SK-N-SH (cell line): ENCODE results near the gene CEP250. TPM values are rescaled to one million over a fixed set of nuclear protein-coding genes. Genes with fewer than 3 reads are reported as not detected.

Experiments used
- CTCF ChIA-PET: fragments of 300-600, 350-600 bp; formaldehyde crosslinking; extraction: SDS; loops from one replicate; lab custom pipeline; 2021; lab: Yijun Ruan, JAX
- POLR2A ChIA-PET: fragments of 350-600 bp; sonication (Branson Sonifier 250); formaldehyde crosslinking; extraction: SDS; loops from one replicate; lab custom pipeline; 2020; ENCODE audit warnings: antibody characterized with exemption, inconsistent platforms; lab: Yijun Ruan, JAX
- DNase-seq: peaks from one replicate; pipeline ENCODE4 v3.0.0; 2012
- H2AFZ ChIP-seq: fragments of 200-600 bp; sonication (generic); 2 replicates; pipeline ENCODE4 v1.8.1; 2016; ENCODE audit warnings: antibody characterized with exemption, mild to moderate bottlenecking, low read depth
- H3F3A ChIP-seq: fragments of 200-600 bp; sonication (generic); replicated peaks from 2 replicates; pipeline ENCODE3; 2016; ENCODE audit warnings: antibody characterized with exemption, mild to moderate bottlenecking; ENCODE audit not compliant: insufficient read depth
- H3K27ac ChIP-seq, 2 experiments: fragments of 200-500 bp in 1 of 2; fragments of 200-600 bp in 1 of 2; sonication (Bioruptor generic) in 1 of 2; sonication (generic), shearing (Covaris generic) in 1 of 2; 2 replicates each; pipeline versions ENCODE4 v1.5.1 to v1.6.1; 2014 to 2016; ENCODE audit warnings: low read depth in 2 of 2, inconsistent platforms in 1 of 2, low read length in 1 of 2, mild to moderate bottlenecking in 1 of 2, mixed read lengths in 1 of 2
- H3K27me3 ChIP-seq: fragments of 200-600 bp; sonication (generic), shearing (Covaris generic); 2 replicates; pipeline ENCODE4 v1.6.1; 2016; ENCODE audit warnings: mixed run types; ENCODE audit not compliant: insufficient read depth
- H3K36me3 ChIP-seq, 2 experiments: fragments of 200-500 bp in 1 of 2; fragments of 200-600 bp in 1 of 2; sonication (Bioruptor generic) in 1 of 2; sonication (generic) in 1 of 2; replicated peaks in 1 of 2; 2 replicates each; pipeline versions ENCODE3 to v1.5.1; 2014 to 2016; ENCODE audit warnings: low read length in 1 of 2, mild to moderate bottlenecking in 1 of 2; ENCODE audit not compliant: insufficient read depth in 2 of 2, control insufficient read depth in 1 of 2
- H3K4me1 ChIP-seq, 2 experiments: fragments of 200-500 bp in 1 of 2; fragments of 200-600 bp in 1 of 2; sonication (Bioruptor generic) in 1 of 2; sonication (generic), shearing (Covaris generic) in 1 of 2; 2 replicates each; pipeline versions ENCODE4 v1.5.1 to v1.6.1; 2014 to 2016; ENCODE audit warnings: low read depth in 1 of 2, low read length in 1 of 2, mixed run types in 1 of 2; ENCODE audit not compliant: insufficient read depth in 2 of 2, control insufficient read depth in 1 of 2
- H3K4me2 ChIP-seq: fragments of 200-600 bp; sonication (generic), shearing (Covaris generic); 2 replicates; pipeline ENCODE4 v1.6.1; 2017; ENCODE audit warnings: mixed run types
- H3K4me3 ChIP-seq, 2 experiments: fragments of 200-500 bp in 1 of 2; fragments of 200-600 bp in 1 of 2; sonication (Bioruptor generic) in 1 of 2; sonication (generic), shearing (Covaris generic) in 1 of 2; 2 replicates each; pipeline versions ENCODE4 v1.5.1 to v1.8.1; 2014 to 2016; ENCODE audit warnings: low read depth in 2 of 2, inconsistent platforms in 1 of 2, low read length in 1 of 2, mild to moderate bottlenecking in 1 of 2, mixed read lengths in 1 of 2, moderate library complexity in 1 of 2
- H3K79me2 ChIP-seq: fragments of 200-600 bp; sonication (generic); 2 replicates; pipeline ENCODE4 v1.8.1; 2017; ENCODE audit warnings: mild to moderate bottlenecking; ENCODE audit not compliant: insufficient read depth
- H3K9ac ChIP-seq: fragments of 200-600 bp; sonication (generic); 2 replicates; pipeline ENCODE4 v1.6.1; 2017; ENCODE audit warnings: mixed run types
- H3K9me2 ChIP-seq: fragments of 200-600 bp; sonication (generic); 2 replicates; pipeline ENCODE4 v1.6.1; 2017; ENCODE audit warnings: mixed run types
- H3K9me3 ChIP-seq: fragments of 200-600 bp; sonication (generic); 2 replicates; pipeline ENCODE4 v1.6.1; 2017; ENCODE audit warnings: mixed run types, mild to moderate bottlenecking, moderate library complexity
- H4K20me1 ChIP-seq: fragments of 200-600 bp; sonication (generic); 2 replicates; pipeline ENCODE4 v1.6.1; 2017; ENCODE audit warnings: mild to moderate bottlenecking, mixed run types; ENCODE audit not compliant: insufficient read depth
- CHD2 ChIP-seq: fragments of 150-350 bp; IDR thresholded peaks from 2 replicates; pipeline ENCODE4 v1.6.1; 2018; ENCODE audit warnings: low read length; ENCODE audit not compliant: partially characterized antibody
- ELF1 ChIP-seq: IDR thresholded peaks from 2 replicates; pipeline ENCODE4 v1.4.0; 2012
- EP300 ChIP-seq, 2 experiments: IDR thresholded peaks; 2 replicates each; pipeline versions ENCODE4 v1.4.0 to v1.6.1; 2012; ENCODE audit warnings: borderline replicate concordance in 1 of 2, low read depth in 1 of 2, low read length in 1 of 2
- EZH2phosphoT487 ChIP-seq: fragments of 200-600 bp; sonication (generic); IDR thresholded peaks from 2 replicates; pipeline ENCODE4 v1.6.1; 2017; ENCODE audit warnings: low read depth, mixed run types, mild to moderate bottlenecking, antibody characterized with exemption, moderate library complexity, borderline replicate concordance
- GABPA ChIP-seq: IDR thresholded peaks from 2 replicates; pipeline ENCODE4 v1.4.0; 2012; ENCODE audit warnings: low read depth, mild to moderate bottlenecking
- GATA2 ChIP-seq: sonication (generic); formaldehyde crosslinking; IDR thresholded peaks from 2 replicates; pipeline ENCODE4 v1.5.0; 2020; ENCODE audit warnings: mild to moderate bottlenecking, missing genetic modification reagents
- JUND ChIP-seq: IDR thresholded peaks from 2 replicates; pipeline ENCODE4 v1.4.0; 2012
- NRF1 ChIP-seq: IDR thresholded peaks from 2 replicates; pipeline ENCODE4 v1.6.1; 2012; ENCODE audit warnings: low read depth, mild to moderate bottlenecking, low read length
- RAD21 ChIP-seq: IDR thresholded peaks from 2 replicates; pipeline ENCODE4 v1.6.1; 2012; ENCODE audit warnings: mild to moderate bottlenecking, low read length
- RCOR1 ChIP-seq: fragments of 150-350 bp; IDR thresholded peaks from 2 replicates; pipeline ENCODE4 v1.6.1; 2017; ENCODE audit warnings: antibody characterized with exemption, low read length
- RFX5 ChIP-seq: IDR thresholded peaks from 2 replicates; pipeline ENCODE4 v1.6.1; 2012; ENCODE audit warnings: mild to moderate bottlenecking, improper control_type of control experiment, low read length
- SMC3 ChIP-seq: IDR thresholded peaks from 2 replicates; pipeline ENCODE4 v1.6.1; 2012; ENCODE audit warnings: low read depth, low read length, improper control_type of control experiment
- TAF1 ChIP-seq: IDR thresholded peaks from 2 replicates; pipeline ENCODE4 v1.6.1; 2012; ENCODE audit warnings: low read depth, mild to moderate bottlenecking, low read length, moderate library complexity, borderline replicate concordance
- TCF12 ChIP-seq: IDR thresholded peaks from 2 replicates; pipeline ENCODE4 v1.4.0; 2012
- TEAD4 ChIP-seq: IDR thresholded peaks from 2 replicates; pipeline ENCODE4 v1.4.0; 2012; ENCODE audit warnings: mild to moderate bottlenecking, borderline replicate concordance; ENCODE audit not compliant: insufficient read depth
- YY1 ChIP-seq: IDR thresholded peaks from 2 replicates; pipeline ENCODE4 v1.4.0; 2012; ENCODE audit warnings: low read depth, mild to moderate bottlenecking
- WGBS: methylation state at CpG from one replicate; pipeline ENCODE4 v1.1.6; 2017; ENCODE audit warnings: low lambda C conversion rate; 5-methylcytosine and 5-hydroxymethylcytosine counted together
- polyA plus RNA-seq, 3 experiments: library from polyadenylated mRNA; depleted of rRNA; stranded (reverse); fragments of >200 nt; gene quantifications; 2 replicates each; pipeline ENCODE4 v1.2.3, GENCODE V29; 2012
- TF ChIP-seq, protein P1 (sequence below): IDR thresholded peaks from 2 replicates; pipeline ENCODE4 v1.6.1; 2012; ENCODE audit warnings: mild to moderate bottlenecking, low read depth, low read length, moderate library complexity
- TF ChIP-seq, protein P2 (sequence below): IDR thresholded peaks from 2 replicates; pipeline ENCODE4 v1.4.0; 2012; ENCODE audit warnings: low read depth
- TF ChIP-seq, protein P3 (sequence below): IDR thresholded peaks from 2 replicates; pipeline ENCODE4 v1.4.0; 2012; ENCODE audit warnings: low read depth, borderline replicate concordance
- TF ChIP-seq, protein P4 (sequence below): fragments of 150-350 bp; IDR thresholded peaks from 2 replicates; pipeline ENCODE4 v1.6.1; 2017; ENCODE audit warnings: antibody characterized with exemption, low read length, low read depth, borderline replicate concordance
- TF ChIP-seq, protein P5 (sequence below): fragments of 200-600 bp; sonication (generic); IDR thresholded peaks from 2 replicates; pipeline ENCODE4 v1.6.1; 2017; ENCODE audit warnings: antibody characterized with exemption, mild to moderate bottlenecking, moderate library complexity

CEP250 gene
- polyA plus RNA-seq, 1 of the 3 experiments (the other 2 are of a cell fraction) = 13.3 TPM

DNA sequence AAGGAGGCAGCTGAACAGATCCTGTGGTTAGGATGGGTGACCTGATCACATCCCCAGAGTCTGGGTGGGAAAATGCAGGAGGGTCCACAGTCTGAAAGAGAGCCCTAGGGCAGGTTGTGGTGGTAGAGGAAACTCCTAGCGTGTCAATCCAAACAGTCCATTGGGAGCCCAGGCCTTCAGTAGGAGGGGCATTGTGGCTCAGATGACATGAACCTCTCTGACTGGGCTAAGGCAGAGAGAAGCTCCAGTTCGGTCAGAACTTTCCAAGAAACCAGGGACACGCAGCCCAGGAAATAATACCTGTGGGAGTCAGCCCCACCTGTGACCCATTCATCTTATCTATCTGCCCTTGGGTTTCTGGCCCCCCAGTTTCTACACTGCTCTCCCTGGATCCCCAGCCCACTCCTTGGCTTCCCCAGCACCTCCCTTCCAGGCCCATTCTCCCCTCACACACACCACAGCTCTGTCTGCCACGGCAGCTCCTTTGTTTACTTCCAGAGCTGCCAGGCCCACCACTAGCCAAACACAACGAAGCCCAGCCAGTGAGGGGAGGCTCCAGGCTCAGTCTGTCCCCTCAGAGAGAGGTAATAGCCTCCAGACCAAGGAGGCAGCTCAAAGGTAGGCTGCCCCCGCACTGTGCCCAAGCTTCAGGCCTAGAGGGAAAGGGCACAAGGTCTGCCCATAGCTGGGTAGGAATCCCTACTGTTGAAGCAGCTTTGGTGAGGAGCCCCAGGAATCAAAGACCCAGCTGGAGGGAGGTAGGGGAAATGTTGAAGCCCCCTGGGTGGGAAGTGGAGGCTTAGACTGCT lies 23.6 kb upstream of the CEP250 start (continued):
- no peak for TF ChIP-seq CHD2
- TF ChIP-seq, protein P1, sequence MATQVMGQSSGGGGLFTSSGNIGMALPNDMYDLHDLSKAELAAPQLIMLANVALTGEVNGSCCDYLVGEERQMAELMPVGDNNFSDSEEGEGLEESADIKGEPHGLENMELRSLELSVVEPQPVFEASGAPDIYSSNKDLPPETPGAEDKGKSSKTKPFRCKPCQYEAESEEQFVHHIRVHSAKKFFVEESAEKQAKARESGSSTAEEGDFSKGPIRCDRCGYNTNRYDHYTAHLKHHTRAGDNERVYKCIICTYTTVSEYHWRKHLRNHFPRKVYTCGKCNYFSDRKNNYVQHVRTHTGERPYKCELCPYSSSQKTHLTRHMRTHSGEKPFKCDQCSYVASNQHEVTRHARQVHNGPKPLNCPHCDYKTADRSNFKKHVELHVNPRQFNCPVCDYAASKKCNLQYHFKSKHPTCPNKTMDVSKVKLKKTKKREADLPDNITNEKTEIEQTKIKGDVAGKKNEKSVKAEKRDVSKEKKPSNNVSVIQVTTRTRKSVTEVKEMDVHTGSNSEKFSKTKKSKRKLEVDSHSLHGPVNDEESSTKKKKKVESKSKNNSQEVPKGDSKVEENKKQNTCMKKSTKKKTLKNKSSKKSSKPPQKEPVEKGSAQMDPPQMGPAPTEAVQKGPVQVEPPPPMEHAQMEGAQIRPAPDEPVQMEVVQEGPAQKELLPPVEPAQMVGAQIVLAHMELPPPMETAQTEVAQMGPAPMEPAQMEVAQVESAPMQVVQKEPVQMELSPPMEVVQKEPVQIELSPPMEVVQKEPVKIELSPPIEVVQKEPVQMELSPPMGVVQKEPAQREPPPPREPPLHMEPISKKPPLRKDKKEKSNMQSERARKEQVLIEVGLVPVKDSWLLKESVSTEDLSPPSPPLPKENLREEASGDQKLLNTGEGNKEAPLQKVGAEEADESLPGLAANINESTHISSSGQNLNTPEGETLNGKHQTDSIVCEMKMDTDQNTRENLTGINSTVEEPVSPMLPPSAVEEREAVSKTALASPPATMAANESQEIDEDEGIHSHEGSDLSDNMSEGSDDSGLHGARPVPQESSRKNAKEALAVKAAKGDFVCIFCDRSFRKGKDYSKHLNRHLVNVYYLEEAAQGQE = no peak
- no peak for TF ChIP-seq GABPA

DNA sequence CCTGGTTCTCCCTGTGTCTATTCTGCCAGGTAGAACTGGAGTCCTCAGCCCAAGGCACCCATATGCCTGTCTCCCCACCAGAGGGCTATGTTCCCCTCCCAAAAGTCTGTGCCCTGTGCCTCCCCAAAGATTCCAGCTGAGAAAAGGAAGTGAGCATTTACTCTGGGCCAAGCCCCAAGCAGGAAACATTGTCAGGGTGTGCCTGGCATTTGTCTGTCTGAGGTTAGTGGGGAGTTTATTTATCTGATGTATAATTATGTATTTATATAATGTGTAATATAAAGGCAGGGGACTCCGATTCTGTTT lies 23.0 kb upstream of the CEP250 start:
- H3K36me3 ChIP-seq = no peaks in the 10 kb centered on the region
- ChIA-PET CTCF (interaction anchor here (0.8 to 3.1 kb wide), 4 partner anchors 13 to 129 kb away, joined by 5 to 9 read pairs (median 7); no protein-coding TSS in a partner anchor), POLR2A (interaction anchor here (1.5 kb wide), 1 partner anchor 22 kb away, joined by 4 read pairs; no protein-coding TSS in a partner anchor)
- no peak overlapping the region for H3K4me2 ChIP-seq
- H3K27ac ChIP-seq = no peak overlapping the region
- no peaks in the 10 kb centered on the region for H3K4me1 ChIP-seq
- TF ChIP-seq, protein P2, sequence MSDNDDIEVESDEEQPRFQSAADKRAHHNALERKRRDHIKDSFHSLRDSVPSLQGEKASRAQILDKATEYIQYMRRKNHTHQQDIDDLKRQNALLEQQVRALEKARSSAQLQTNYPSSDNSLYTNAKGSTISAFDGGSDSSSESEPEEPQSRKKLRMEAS = no peak
- TF ChIP-seq NRF1 (no peak), EP300 (IDR thresholded peaks at IDR 0.05; ENCODE audit: borderline replicate concordance in 1 of 2, low read depth in 1 of 2, low read length in 1 of 2) (no peak), RCOR1 (no peak), GATA2 (CRISPR knock-in tag) (no peak), TCF12 (no peak), RFX5 (no peak), EZH2phosphoT487 (no peak), ELF1 (no peak), JUND (no peak), YY1 (no peak), RAD21 (no peak), TAF1 (no peak), SMC3 (no peak), TEAD4 (no peak)
- TF ChIP-seq, protein P3, sequence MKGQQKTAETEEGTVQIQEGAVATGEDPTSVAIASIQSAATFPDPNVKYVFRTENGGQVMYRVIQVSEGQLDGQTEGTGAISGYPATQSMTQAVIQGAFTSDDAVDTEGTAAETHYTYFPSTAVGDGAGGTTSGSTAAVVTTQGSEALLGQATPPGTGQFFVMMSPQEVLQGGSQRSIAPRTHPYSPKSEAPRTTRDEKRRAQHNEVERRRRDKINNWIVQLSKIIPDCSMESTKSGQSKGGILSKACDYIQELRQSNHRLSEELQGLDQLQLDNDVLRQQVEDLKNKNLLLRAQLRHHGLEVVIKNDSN = no peak
- TF ChIP-seq, protein P4, sequence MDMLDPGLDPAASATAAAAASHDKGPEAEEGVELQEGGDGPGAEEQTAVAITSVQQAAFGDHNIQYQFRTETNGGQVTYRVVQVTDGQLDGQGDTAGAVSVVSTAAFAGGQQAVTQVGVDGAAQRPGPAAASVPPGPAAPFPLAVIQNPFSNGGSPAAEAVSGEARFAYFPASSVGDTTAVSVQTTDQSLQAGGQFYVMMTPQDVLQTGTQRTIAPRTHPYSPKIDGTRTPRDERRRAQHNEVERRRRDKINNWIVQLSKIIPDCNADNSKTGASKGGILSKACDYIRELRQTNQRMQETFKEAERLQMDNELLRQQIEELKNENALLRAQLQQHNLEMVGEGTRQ = no peak
- TF ChIP-seq, protein P5, sequence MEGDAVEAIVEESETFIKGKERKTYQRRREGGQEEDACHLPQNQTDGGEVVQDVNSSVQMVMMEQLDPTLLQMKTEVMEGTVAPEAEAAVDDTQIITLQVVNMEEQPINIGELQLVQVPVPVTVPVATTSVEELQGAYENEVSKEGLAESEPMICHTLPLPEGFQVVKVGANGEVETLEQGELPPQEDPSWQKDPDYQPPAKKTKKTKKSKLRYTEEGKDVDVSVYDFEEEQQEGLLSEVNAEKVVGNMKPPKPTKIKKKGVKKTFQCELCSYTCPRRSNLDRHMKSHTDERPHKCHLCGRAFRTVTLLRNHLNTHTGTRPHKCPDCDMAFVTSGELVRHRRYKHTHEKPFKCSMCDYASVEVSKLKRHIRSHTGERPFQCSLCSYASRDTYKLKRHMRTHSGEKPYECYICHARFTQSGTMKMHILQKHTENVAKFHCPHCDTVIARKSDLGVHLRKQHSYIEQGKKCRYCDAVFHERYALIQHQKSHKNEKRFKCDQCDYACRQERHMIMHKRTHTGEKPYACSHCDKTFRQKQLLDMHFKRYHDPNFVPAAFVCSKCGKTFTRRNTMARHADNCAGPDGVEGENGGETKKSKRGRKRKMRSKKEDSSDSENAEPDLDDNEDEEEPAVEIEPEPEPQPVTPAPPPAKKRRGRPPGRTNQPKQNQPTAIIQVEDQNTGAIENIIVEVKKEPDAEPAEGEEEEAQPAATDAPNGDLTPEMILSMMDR = no peak
- DNase-seq = no peak
- no peaks in the 10 kb centered on the region for H3F3A ChIP-seq
- H4K20me1 ChIP-seq = no peaks in the 10 kb centered on the region
- no peak overlapping the region for H2AFZ ChIP-seq
- H3K9me3 ChIP-seq = no peaks in the 10 kb centered on the region
- H3K27me3 ChIP-seq = no peaks in the 10 kb centered on the region
- no peaks in the 10 kb centered on the region for H3K9me2 ChIP-seq
- H3K9ac ChIP-seq = no peak overlapping the region
- no peak overlapping the region for H3K4me3 ChIP-seq
- 86% methylated on average over 1 of the region's 1 CpG for WGBS
- no peaks in the 10 kb centered on the region for H3K79me2 ChIP-seq
